ENCODE results near the gene COL23A1.

GRCh38 chr5:178626484-178627258 is 36.5 kb upstream of the COL23A1 start, which contains the start of gene CLK4:
- TF ChIP-seq CTCF (IDR thresholded peaks at IDR 0.05; ENCODE audit: low read depth, low read length) (no peak), EZH2phosphoT487 (IDR thresholded peaks at IDR 0.05; ENCODE audit: low read depth) (no peak)

All from OCI-LY3 (cell line).